Measurements from ENCODE around the gene BANP.

DNA sequence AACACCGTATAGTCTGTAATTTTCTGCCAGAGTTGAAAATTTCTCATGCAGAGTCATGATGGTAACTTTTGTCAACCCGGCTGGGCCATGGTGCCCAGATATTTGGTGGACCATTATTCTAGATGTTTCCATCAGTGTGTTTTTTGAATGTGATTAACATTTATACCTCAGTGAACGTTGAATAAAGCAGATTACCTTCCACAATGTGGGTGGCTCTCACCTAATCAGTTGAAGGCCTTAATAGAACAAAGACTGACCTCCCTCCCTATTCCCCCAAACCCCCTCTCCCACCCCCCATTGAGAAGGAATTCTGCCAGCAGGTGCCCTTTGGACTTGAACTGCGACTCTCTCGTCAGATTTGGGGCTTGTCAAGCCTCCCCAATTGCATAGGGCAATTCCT is 8.6 kb upstream of the BANP start:
- TF ChIP-seq CTCF (IDR thresholded peaks at IDR 0.05) (no peak), TCF7L2 (IDR thresholded peaks at IDR 0.05; ENCODE audit: low read depth, low read length) (no peak)
